Breast epithelium (tissue), 3 donors: Measurements from ENCODE around the gene SLC5A2.

Experiments used
- POLR2A ChIP-seq: fragments of 450-650 bp; IDR thresholded peaks from one replicate; pipeline ENCODE4 v1.6.1; 2016; ENCODE audit warnings: antibody characterized with exemption, mild to moderate bottlenecking, moderate library complexity
- TF ChIP-seq, protein P1 (sequence below), 3 donors: fragments of 450-650 bp; IDR thresholded peaks; one replicate each; pipeline ENCODE4 v1.5.1; 2016 to 2017; ENCODE audit warnings: antibody characterized with exemption in 3 of 3, mild to moderate bottlenecking in 3 of 3, moderate library complexity in 3 of 3

GRCh38 chr16:31464348-31464769 is 18.6 kb upstream of the SLC5A2 start:
- TF ChIP-seq POLR2A: no peak
- TF ChIP-seq, protein P1, sequence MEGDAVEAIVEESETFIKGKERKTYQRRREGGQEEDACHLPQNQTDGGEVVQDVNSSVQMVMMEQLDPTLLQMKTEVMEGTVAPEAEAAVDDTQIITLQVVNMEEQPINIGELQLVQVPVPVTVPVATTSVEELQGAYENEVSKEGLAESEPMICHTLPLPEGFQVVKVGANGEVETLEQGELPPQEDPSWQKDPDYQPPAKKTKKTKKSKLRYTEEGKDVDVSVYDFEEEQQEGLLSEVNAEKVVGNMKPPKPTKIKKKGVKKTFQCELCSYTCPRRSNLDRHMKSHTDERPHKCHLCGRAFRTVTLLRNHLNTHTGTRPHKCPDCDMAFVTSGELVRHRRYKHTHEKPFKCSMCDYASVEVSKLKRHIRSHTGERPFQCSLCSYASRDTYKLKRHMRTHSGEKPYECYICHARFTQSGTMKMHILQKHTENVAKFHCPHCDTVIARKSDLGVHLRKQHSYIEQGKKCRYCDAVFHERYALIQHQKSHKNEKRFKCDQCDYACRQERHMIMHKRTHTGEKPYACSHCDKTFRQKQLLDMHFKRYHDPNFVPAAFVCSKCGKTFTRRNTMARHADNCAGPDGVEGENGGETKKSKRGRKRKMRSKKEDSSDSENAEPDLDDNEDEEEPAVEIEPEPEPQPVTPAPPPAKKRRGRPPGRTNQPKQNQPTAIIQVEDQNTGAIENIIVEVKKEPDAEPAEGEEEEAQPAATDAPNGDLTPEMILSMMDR (IDR thresholded peaks at IDR 0.05): no peak
